Measurements from ENCODE around the gene ATXN10.

The ATXN10 gene

GRCh38 chr22:45693835-45694234, 22.2 kb downstream of the ATXN10 start:
- no peak for DNase-seq (ENCODE audit: low read depth in 1 of 2, low spot score in 1 of 2)
- TF ChIP-seq CTCF (IDR thresholded peaks at IDR 0.05; ENCODE audit: insufficient read depth, low read length): no peak
- no peak for TF ChIP-seq REST (IDR thresholded peaks at IDR 0.05; ENCODE audit: insufficient replicate concordance, low read depth)
- no peak for TF ChIP-seq POLR2AphosphoS5 (IDR thresholded peaks at IDR 0.05; ENCODE audit: low read depth)
- TF ChIP-seq GABPA (IDR thresholded peaks at IDR 0.05; ENCODE audit: low read depth): no peak
- no peak for TF ChIP-seq SPI1 (IDR thresholded peaks at IDR 0.05; ENCODE audit: borderline replicate concordance, low read depth)
- Histone ChIP-seq H3K4me3 (replicated peaks; ENCODE audit: insufficient read depth, low read length) (no peak overlapping the region), H3K27ac (replicated peaks) (no peak overlapping the region), H3K27me3 (ENCODE audit: insufficient read depth, poor library complexity, severe bottlenecking) (no peaks in the 10 kb centered on the region)

- Histone ChIP-seq H3K27me3 (ENCODE audit: insufficient read depth, poor library complexity, severe bottlenecking) (no peaks in the 10 kb centered on the region), H3K27ac (replicated peaks) (no peak overlapping the region), H3K4me3 (replicated peaks; ENCODE audit: insufficient read depth, low read length) (no peak overlapping the region)
- no peak for DNase-seq (ENCODE audit: low read depth in 1 of 2, low spot score in 1 of 2)
- TF ChIP-seq SPI1 (IDR thresholded peaks at IDR 0.05; ENCODE audit: borderline replicate concordance, low read depth) (no peak), POLR2AphosphoS5 (IDR thresholded peaks at IDR 0.05; ENCODE audit: low read depth) (no peak), CTCF (IDR thresholded peaks at IDR 0.05; ENCODE audit: insufficient read depth, low read length) (no peak), GABPA (IDR thresholded peaks at IDR 0.05; ENCODE audit: low read depth) (no peak), REST (IDR thresholded peaks at IDR 0.05; ENCODE audit: insufficient replicate concordance, low read depth) (no peak)
Measured at GRCh38 chr22:45696227-45696626, 24.6 kb downstream of the ATXN10 start.

- DNase-seq (ENCODE audit: low read depth in 1 of 2, low spot score in 1 of 2): no peak
- TF ChIP-seq GABPA (IDR thresholded peaks at IDR 0.05; ENCODE audit: low read depth): no peak
- no peak for TF ChIP-seq REST (IDR thresholded peaks at IDR 0.05; ENCODE audit: insufficient replicate concordance, low read depth)
- TF ChIP-seq SPI1 (IDR thresholded peaks at IDR 0.05; ENCODE audit: borderline replicate concordance, low read depth): no peak
- TF ChIP-seq CTCF (IDR thresholded peaks at IDR 0.05; ENCODE audit: insufficient read depth, low read length): no peak
- TF ChIP-seq POLR2AphosphoS5 (IDR thresholded peaks at IDR 0.05; ENCODE audit: low read depth): no peak
- Histone ChIP-seq H3K4me3 (replicated peaks; ENCODE audit: insufficient read depth, low read length) (no peak overlapping the region), H3K27me3 (ENCODE audit: insufficient read depth, poor library complexity, severe bottlenecking) (no peaks in the 10 kb centered on the region), H3K27ac (replicated peaks) (no peak overlapping the region)
Measured at GRCh38 chr22:45698094-45698493, 26.5 kb downstream of the ATXN10 start.

All from HL-60 (cell line).